NCI-H2107 (cell line): Measurements from ENCODE around the gene FBH1.
"Not testable (repeated sequence)": the region's sequence is repeated elsewhere in the genome, so short reads cannot be mapped to it uniquely, and the experiment has no call there.

ENCODE experiments used
- DNase-seq: peaks from one replicate; lab custom pipeline; 2025; lab: John Stamatoyannopoulos, UW

Gene FBH1

DNA sequence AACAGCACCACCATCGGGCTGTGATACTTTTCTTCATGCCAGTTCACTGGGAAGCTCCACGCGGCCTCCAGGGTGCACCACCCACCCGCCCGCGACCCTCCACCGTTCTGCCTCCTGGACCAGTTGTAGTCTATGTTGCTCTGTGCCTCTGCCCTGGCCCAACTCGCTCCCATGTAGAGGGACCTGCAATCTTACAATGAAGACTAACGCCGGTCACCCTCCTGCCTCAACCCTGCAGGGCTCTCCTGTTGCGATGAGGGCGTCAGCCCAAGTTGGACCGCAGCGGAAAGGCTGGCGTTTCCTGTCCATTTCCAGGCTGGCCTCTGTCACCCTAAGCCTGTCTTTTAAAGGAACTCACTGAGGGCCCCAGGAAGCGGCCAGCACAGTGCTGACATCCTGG lies 52.4 kb downstream of the FBH1 start:
- DNase-seq = no peak

DNA sequence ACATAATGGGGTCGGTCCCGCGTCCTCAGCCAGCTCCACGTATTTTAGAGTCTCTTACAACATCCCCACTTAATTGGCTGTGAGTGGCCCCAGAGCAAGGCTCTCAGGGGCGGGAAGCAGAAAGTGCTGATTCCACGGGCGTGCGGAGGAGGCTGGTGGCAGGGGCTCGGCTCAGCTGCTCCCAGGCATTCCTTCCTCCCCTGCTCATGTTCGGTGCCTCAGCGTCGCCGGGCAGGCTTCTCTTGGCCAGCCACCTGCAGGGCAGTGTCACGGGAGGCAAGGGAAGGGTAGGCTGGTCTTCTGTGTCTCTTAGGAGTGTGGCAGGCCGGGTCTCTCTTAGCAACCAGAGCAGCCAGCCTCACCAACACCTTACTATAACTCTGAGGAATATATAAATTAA lies 53.5 kb downstream of the FBH1 start:
- no peak for DNase-seq

DNA sequence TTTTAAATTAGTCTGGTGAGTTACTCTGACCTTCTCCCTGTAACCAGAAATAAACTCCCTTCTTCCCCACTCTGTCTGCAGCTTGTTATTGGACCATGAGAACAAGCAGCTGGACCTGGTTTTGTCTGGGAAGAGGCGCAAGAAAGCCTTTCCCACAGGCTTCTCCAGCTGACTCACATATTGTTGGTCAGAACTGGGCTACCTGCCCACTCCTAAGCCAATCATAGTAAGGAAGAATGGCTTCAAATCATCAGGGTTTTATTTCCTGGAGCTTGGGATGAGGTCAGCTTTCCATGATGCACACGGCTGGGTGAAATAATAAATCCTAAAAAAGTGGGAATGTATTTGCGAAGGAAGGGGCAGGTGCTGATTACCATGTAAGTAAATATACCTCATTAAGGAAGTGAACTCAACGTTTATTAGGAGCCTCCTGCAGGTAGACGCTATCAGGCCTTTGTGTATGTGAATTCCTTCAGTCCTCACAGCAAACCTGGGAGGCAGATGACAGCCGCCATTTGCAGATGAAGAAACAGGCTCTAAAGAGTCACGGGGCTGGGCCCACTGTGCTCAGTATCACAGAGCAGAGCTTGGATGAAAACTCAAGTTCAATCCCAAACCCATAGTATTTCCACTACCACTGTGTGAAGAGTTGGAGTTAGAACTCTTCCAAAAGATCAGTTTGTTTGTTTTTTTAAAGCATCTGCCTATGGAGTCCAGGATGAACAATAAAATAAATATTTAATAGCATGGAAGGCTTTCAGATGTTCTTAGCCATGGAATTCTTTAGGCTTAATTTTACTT lies 54.5 kb downstream of the FBH1 start:
- DNase-seq = no peak

DNA sequence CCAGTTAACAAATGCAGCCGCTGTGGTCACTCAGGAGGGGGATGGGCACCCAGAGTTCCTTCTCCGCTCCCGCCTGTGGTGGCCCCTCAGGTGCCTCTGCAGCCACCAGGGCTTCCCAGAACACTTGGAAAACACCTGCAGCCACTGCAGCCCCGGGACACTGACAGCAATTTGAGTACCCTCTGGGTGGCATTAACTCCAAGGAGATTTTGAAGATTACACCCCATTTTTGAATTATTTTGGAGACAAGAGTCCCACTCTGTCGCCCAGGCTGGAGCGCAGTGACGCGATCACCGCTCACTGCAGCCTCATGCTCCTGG lies 55.1 kb downstream of the FBH1 start:
- DNase-seq = no peak

DNA sequence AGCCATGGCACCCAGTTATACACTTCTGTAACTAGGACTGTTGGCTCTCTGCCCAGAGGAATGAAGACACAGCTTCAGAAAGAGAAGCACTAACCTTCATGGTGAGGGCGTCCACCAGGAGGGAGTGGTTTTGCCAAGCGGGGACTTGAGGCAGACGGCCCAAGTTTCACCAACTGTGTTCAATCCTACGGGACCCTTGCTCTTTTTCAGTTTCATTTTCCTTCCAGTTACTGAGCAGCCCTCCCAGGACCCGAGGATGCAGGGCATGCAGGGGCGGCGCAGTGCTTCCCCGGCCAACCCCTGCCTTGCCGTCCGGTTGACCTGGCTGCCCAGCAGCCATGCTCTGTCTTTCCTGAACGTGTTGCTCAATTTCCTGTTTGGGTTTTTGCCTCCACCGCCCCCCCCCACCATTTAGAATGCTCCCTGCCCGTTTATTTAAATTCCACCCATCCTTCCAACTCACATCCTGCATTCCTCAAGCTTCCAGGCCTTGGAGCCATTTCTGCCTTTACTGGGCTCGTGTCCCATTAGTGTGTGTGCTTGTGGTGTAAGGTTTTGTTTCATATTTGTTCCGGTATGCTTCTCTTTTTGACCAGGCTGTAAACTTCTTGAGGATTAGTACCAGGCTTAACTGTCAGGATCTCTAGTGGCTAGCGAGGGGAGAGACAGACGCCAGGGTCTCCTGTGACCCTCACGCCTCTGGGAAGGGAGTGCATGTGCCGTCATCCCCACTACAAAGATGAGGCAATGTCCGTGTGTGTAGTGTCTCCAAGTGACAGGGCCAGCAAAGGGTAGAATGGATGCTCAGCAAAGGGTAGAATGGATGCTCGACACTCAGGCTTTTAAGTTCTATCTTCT lies 55.7 kb downstream of the FBH1 start:
- DNase-seq = no peak

DNA sequence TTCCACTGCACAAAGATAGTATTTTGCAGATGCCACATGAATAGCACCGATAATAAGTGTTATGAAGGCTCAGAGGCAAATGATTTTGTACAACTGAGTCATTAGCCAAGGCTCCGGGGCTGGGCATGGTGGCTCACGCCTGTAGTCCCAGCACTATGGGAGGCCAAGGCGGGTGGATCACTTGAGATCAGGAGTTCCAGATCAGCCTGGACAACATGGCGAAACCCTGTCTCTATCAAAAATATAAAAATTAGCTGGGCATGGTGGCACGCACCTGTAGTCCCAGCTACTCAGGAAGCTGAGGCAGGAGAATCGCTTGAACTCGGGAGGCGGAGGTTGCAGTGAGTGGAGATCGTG lies 56.4 kb downstream of the FBH1 start:
- DNase-seq = not testable (repeated sequence)

DNA sequence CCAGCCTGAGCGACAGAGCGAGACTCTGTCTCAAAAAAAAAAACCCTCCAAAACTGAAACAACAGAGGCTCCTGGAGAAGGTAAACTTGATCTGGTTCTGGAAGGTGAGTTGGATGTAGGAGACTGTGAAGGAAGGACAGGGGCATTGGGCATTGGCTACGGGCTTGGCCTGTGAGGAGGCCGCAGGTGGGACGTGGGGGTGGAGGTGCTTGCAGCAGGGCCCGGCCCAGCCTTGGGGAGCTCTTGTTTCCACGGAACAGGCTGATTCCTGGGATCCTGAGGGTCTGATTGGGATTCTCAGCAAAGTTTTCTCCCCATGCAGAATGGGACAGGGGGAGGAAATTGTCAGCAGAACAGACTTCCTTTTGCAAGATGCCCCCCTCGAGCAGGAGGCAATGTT lies 56.7 kb downstream of the FBH1 start:
- no peak for DNase-seq

DNA sequence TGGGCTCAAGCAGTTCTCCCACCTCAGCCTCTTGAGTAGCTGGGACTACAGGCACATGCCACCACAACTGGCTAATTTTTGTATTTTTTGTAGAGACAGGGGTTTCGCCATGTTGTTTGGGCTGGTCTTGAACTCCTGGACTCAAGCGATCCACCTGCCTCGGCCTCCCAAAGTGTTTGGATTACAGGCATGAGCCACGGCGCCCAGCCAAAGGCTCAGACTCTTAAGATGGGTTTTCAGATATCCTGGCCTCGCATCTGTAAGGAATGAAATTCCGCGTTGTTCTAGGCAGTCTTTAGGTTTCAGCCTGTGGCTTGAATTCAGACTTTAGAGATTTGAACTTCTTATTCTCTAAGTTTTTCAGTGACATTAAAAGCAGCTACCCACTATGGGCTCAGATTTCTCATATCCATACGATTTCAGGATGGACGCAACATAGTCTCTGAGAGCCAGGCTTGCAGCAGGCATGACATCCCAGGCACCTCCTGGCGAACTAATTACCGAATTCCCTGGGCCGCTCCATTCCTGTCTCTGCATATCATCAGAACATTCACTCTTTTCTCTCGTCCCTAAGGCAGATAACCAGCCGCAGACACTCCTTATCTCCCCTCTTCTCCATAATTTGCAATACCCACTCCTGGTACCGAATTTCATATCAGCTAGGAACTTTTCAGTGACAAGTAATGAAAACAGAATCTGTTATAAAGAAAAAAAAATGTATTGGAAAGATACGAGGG lies 57.6 kb downstream of the FBH1 start:
- DNase-seq = no peak

DNA sequence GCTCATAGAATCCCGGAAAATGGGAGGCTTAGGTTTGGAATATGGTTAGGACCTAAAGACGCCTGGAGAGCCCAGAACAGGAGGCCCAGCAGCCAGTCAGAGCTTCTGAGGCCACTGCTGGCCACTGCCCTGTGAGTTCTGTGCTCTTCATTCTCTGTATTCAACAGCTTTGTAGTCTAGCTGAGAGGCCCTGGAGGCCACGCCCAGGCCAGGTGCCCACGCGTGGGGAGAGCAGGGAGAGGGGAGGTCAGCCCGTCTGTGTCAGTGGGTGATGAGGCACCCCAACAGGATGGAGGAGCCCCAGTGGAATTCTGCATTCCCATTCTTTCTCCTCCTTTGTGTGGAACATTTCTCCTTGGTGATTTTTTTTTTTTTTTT lies 58.2 kb downstream of the FBH1 start:
- DNase-seq = no peak

DNA sequence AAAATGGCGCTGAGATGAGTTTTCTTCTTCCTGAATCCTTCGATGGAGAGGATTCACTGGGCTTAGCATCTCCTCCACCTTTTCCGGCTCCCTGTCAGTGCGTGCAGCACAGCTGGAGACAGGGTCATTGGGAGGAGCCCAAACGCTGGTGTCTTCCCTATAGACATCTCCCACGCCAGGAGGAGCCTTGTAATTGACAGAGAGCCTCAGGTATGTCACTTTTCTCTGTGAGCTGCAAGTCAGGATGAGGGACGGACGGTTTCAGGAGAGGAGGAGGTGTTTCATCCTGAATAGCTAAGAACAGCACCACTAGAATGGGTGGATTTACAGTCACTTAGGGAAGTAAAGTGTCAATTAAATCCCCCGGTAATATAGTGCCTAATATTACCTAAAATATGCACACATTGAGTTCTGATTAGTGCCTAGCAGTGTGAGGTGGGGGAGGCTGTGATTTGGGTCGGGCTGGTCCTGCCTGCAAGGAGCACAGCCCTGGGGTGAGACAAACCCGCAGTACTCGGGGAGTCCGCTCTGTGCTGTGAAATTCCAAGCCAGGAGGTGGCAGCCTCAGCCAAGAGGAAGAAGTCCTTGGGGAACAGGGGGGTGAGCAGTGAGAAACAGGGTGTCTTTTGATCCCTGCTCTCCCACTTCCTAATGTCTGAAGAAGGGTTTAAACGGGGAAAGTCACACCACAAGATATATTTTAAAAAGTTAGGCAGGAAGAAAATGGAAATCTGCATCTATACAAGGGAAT lies 59.1 kb downstream of the FBH1 start:
- peak; percentile 4 for DNase-seq

DNA sequence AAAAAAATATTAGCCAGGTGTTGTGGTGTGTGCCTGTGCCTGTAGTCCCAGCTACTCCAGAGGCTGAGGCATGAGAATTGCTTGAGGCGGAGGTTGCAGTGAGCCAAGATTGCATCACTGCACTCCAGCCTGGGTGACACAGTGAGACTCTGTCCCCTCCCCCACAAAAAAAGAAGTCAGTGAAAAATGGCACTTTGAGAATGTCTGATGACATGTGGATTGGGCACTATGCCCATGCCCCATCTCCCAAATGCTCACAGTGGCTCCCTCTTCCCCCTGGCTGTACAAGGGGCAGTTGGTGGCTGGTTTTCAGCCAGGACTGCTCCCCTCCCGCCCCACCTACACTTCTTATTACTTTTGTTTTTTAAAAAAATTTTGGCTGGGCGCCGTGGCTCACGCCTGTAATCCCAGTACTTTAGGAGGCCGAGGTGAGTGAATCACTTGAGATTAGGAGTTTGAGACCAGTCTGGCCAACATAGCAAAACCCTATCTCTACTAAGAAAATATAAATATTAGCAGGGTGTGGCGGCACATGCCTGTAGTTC lies 61.2 kb downstream of the FBH1 start:
- no peak for DNase-seq

DNA sequence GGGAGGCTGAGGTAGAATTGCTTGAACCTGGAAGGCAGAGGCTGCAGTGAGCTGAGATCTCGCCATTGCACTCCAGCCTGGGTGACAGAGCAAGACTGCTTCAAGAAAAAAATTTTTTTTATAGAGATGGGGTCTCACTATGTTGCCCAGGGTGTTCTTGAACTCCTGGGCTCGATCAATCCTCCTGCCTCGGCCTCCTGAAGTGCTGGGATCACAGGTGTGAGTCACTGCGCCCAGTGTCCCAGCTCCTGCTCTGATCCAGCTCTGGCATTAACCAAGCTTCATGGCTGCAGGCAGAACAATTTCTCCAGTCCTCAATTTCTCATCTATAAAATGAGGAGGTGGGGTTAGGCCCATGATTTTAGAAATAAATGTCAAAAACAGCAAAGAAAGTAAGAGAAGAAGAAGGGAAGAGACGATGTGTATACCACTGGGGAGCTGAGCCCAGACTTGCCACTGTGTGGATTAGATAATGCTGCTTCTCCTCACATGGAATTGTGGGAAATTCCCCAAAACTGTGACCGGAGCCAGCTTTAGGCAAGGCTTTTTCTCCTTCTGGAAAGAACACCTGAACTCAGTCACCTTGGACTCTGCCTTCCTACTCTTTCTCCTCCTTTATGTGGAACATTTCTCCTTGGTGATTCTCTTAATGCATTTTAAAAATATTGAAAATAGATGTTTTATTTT lies 61.8 kb downstream of the FBH1 start:
- no peak for DNase-seq

DNA sequence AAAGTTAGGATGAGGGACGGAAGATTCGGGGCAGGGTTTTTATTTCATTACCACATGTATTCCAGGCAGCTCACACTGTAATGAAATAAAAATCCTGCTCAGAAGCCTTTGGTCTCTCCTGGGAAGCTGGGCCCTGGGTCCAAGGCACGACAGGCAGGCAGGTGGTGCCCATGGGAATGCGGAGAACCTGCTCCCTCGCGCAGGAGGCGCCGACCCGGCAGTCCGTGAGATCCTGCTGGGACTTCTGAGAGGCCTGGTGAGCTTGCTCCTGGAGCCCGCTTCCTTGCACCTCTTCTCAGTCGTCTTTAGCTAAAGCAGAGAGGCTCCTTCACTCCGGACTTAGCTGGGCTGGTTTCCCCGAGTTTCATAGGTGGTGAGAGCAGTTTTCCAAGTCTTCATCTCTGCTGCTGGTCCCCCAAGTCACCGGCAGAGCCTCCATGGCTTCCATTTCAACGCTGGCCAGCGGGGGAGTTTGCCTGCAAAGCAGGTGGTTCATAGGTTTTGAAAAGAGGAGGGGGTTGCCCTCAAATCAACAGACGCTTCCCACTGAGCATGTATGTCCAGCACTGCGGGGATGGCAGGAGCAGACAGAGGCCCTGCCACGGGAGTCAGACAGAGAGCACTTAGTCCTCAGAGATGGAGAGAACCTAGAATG lies 62.8 kb downstream of the FBH1 start:
- no peak for DNase-seq

DNA sequence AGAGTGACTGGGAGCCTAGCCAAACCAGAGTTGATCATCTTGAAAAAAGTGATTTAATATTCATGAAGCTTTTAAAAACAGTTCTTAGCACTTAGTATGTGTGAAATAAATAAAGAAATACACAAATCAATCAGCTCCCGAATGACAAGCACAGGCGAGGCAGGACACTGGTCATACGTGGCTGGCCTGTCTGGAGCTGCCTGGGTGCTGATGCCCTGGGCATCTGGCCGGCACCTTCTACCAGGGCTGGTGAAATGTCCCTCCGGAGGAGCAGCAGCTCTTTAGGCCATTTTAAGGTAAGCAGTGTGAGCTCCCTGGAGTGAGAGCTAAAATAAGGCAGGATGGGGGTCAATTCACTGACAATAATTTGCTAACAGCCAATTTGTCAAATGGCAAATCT lies 63.6 kb downstream of the FBH1 start:
- DNase-seq = no peak

DNA sequence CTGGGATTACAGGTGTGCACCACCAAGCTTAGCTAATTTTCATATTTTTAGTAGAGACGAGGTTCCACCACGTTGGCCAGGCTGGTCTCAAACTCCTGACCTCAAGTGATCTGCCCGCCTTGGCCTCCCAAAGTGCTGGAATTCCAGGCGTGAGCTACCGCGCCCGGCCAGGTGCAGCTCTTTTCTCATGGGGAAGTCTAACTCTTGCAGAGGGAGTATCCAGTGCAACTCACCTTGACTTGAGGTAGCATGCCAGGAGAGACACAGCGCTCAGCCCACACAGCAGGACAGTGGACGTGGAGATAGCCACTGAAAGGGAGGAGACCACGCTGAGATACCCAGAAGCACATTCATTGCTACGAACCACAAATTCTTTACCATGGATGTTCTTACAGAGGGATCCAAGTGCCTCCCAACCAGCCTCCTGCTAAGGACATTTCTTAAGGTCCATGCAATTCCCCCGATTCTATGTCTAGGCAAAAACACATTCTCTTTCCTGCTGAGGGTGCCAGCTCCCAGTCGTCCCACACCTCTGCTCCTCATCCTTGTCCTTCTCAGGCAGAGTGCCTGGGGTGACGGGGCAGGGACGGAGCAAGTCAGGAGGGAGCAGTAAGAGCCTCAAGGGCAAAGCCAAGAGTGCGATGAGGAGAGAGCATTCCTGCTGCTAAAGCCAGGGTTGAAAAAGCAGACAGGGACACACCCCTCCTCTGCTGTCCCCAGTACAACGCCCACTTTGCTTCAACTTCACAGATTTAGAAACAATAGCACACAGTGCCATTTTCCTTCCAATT lies 66.3 kb downstream of the FBH1 start:
- DNase-seq = no peak

DNA sequence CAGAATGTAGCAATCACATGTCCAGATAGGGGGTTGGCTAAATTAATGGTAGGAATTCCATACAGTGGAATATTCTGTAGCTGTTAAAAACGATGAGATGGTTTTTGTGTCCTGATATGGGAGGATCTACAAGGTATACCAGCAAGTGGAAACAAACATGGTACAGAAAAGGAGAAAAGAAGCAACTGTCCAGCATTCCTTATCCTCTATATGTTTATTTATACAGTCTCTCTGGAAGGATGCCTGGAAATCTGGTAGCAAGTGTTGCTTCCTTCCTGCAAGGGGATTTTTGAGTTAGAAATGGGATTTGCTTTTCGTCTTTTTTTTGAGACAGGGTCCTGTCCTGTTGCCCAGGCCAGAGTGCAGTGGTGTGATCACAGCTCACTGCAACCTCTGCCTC lies 68.0 kb downstream of the FBH1 start:
- DNase-seq = no peak

DNA sequence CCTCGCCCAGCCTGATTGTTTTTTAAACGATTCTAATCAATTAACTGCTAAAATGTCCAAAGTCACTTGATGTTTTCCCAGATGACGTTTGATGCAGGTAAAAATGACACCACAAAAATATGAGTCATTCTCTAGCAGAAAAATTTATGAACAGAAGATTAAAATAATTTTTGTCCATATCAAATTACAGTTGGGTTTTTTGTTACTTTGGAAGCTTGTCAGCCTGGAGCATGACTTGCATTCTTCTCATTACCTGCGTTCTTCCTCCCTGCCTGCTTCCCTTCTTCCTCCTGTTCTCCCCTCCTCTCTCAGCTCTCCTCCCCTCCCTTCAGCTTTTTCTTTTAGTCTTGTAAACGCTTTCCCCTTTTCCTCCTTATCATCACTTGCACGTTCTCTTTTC lies 68.6 kb downstream of the FBH1 start:
- no peak for DNase-seq

DNA sequence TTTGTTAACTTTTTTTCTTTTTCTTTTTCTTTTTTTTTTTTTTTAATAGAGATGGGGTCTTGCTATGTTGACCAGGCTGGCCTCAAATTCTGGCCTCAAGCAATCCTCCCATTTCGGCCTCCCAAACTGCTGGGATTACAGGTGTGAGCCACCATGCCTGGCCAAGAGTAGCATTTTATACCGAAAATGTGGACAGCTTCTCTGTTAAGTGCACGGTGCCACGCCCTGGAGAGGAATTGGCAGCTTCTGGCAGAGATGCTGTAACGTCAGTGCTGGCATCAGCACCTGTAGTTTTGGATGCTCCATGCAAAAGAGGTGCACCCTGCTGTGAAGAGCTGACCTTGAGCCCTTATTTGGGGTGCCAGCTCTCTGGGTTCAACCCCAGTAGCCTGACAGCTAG lies 69.1 kb downstream of the FBH1 start:
- DNase-seq = no peak

DNA sequence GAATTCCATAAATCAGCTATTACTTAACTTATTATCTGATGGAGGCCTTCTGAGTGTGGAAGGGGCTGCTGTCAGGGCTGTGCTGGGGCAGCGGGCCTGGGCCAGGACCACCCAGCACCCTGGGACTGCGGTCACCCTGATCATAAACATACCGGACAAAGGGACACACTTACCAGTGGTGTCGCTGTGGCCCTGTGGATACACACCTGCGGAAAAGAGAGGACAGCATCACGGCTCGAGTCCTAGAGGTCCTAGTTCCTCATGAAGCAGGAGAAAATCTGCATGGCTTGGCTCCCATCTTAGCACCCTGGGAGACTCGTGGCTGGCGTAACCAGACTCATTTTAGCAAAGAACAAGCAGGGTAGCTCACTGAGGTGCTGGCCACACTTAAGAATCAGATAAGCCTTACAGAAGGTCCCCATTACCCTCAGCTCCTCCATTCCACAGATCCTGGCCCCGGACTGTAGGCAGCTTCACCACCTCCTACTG lies 69.6 kb downstream of the FBH1 start:
- DNase-seq = no peak
